Mucosa of descending colon (tissue), 3 donors: ENCODE measurements around the gene OR2H2. TPM values are rescaled to one million over a fixed set of nuclear protein-coding genes. Genes with fewer than 3 reads are reported as not detected.
A peak's percentile ranks its signal among the peaks of the same experiment; 100 is the strongest.

Experiments used
- ATAC-seq: fragments of 200-7000 bp; cut with Tn5 transposase; one replicate; pipeline ENCODE4 v1.9.1; 2020; ENCODE audit warnings: mild to moderate bottlenecking, moderate library complexity
- DNase-seq, 3 donors: peaks; one replicate each; pipeline ENCODE4 v3.0.0-alpha.2; 2020
- H3K36me3 ChIP-seq: fragments of 200-600 bp; one replicate; pipeline ENCODE4 v1.8.0; 2021; ENCODE audit warnings: low read depth, mild to moderate bottlenecking
- H3K4me1 ChIP-seq: fragments of 200-600 bp; one replicate; pipeline ENCODE4 v1.8.0; 2021; ENCODE audit warnings: low read depth, mild to moderate bottlenecking
- H3K4me3 ChIP-seq: fragments of 200-600 bp; one replicate; pipeline ENCODE4 v1.8.0; 2021; ENCODE audit warnings: mild to moderate bottlenecking
- H3K9me3 ChIP-seq: fragments of 200-600 bp; one replicate; pipeline ENCODE4 v1.8.0; 2021; ENCODE audit warnings: mild to moderate bottlenecking
- CTCF ChIP-seq: fragments of 200-600 bp; IDR thresholded peaks from one replicate; pipeline ENCODE4 v1.8.0; 2022; ENCODE audit warnings: antibody characterized with exemption, mild to moderate bottlenecking
- intact Hi-C, 2 donors: fragments of 100-400 bp; cut with DNase I in 1 of 2; cut with micrococcal nuclease in 1 of 2; formaldehyde crosslinking; loops; one replicate each; pipeline versions ENCODE4 v1.11.0 to v1.11.1; 2022; cut with DNase I, micrococcal nuclease
- total RNA-seq, 3 donors: library from RNA; stranded (reverse); fragmentation: NEBNext Ultra II Directional in 2 of 3; extraction: Animal tissue kit (Norgen Biotek cat#: 25700) in 2 of 3; gene quantifications; one replicate each; pipeline versions ENCODE4 v1.2.1 to v1.2.4, GENCODE V29; 2021 to 2023
- donor health status: DM: no; HTN: no; CAD: no; lungs with moderate emphysema.
- donor health status: DM: no; HTN: no; CAD: no.
- donor health status: DM: no; HTN: yes; CAD: no.

Gene OR2H2
- total RNA-seq, 3 donors from 2014 or later = not detected

DNA sequence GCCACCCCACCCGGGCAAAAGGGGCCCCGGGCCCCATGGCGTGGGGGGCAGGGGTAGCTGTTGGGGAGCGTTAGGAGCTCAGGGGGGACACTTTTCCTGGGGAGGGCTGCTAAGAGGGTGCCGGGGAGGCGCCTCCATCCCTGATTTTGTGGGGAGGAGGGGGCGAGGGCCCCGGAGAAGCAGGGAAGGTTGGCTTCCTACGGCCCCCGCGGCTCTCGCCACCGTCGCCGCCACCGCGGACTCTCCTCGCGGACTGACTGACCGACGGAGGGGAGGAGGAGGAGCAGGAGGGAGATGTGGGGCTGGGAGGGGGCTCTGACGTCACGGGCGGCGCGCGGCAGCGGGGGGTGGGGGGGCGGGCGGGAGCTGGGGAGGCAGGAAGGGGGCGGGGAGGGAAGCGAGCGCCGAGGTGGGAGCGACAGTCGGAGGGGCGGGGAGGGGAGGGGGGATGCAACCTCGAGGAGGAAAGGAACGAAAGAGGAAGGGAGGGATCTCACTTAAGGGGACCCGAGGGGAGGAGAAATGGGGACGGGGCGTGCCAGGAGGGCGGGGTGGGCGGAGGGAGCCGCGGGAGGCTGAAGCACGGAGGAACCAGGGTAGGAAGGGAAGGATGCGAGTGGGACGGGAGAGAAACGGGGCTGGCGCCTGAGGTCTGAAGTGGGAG lies 43.0 kb downstream of the OR2H2 start:
- no peaks in the 10 kb centered on the region for H3K9me3 ChIP-seq
- peak; percentile 46 to 72 (median 65) for DNase-seq
- H3K36me3 ChIP-seq = no peaks in the 10 kb centered on the region
- H3K4me1 ChIP-seq = peaks cover 18% of the 10 kb centered on the region
- intact Hi-C loops = no loop called here
- peak; percentile 31 for ATAC-seq
- H3K4me3 ChIP-seq = no peak overlapping the region
- TF ChIP-seq CTCF = no peak

DNA sequence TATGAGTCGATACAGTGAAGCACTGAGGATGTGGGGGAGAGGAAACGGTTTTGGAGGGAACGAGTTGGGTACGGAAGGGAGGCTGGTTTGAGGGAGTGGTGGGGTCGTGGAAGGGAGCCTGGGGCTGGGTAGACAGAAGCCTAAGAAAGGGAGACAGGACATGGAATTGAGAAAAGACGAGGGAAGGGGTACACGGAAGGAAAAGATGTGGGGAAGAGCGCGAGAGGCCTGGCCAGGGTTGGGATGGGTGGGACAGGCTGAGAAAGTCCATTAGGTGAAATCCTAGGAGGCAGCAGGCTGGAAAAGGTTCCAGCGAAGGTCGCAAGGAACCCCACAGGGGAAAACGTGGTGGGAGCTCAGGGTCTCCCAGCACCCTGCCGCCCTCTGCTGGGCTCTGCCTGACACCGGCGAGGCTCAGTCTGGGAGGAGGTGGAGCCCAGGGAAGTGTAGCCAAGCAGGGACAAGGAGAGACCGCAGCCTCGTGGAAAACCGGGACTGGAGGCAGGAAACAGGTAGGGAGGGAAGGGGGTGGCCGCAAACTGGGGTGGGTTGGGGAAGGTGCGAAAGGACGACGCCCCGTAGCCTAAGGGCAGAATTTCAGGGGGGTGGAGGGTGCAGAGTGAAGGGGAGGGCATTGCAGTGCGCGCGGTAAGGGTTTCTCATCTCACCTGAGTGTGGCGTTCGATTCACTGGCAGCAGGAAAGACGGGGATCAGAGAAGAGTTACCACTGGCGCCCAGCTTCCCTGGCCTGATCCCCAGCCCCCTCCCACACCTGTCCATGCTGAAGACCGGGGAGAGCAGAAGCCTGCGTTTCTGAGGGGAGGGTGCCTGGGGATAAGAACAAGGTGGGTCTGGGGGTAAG lies 43.7 kb downstream of the OR2H2 start:
- Histone ChIP-seq H3K4me1 (peaks cover 18% of the 10 kb centered on the region), H3K9me3 (no peaks in the 10 kb centered on the region), H3K4me3 (no peak overlapping the region), H3K36me3 (no peaks in the 10 kb centered on the region)
- peak; percentile 29 for TF ChIP-seq CTCF
- intact Hi-C loops = no loop called here
- peak; percentile 62 for ATAC-seq
- DNase-seq = peak; percentile 75 to 79 (median 77)

DNA sequence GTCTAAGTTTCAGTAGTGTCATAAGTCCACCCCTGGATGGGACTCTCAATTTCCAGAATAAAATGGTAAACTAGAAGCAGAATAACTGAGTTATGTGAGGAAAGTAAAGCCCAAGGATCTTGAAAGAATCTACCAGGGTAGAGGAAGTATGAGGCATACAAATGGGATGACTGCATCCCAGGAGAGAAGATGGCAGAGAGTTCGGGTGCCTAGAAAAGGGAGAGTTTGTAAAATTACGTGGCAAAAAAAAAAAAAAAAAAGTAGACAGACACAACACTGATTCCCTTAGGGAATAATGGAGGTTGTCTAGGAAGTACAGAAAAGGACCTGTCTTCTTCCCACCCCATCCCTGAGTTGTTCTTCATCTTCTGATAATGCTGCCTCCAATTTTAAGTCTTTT lies 44.6 kb downstream of the OR2H2 start:
- intact Hi-C loops = no loop called here
- H3K36me3 ChIP-seq = no peaks in the 10 kb centered on the region
- no peak for TF ChIP-seq CTCF
- H3K9me3 ChIP-seq = no peaks in the 10 kb centered on the region
- no peak overlapping the region for H3K4me3 ChIP-seq
- DNase-seq (no peak), ATAC-seq (no peak)
- H3K4me1 ChIP-seq = peaks cover 18% of the 10 kb centered on the region

DNA sequence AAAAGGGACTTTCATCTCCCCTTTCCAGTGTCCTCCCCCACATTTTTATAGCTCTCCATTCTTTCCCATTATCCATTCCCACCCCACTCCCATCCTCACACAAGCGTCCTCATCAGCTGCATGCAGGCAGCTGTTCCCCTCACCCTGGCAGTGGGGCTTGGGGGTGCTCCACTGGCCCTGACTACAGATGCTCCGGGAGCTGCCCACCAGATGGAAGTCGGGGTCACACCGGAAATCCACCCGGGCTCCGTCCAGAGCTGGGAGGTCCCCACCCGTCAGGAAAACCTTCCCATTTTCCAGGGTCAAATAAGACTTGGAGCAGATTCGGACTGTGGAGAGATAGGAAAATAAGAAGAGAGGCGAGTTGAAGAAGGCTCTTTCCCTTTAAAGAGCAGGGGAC lies 45.4 kb downstream of the OR2H2 start:
- Histone ChIP-seq H3K9me3 (no peaks in the 10 kb centered on the region), H3K4me3 (no peak overlapping the region), H3K4me1 (peaks cover 18% of the 10 kb centered on the region), H3K36me3 (no peaks in the 10 kb centered on the region)
- ATAC-seq = no peak
- no peak for DNase-seq
- intact Hi-C loops = no loop called here
- TF ChIP-seq CTCF = no peak

DNA sequence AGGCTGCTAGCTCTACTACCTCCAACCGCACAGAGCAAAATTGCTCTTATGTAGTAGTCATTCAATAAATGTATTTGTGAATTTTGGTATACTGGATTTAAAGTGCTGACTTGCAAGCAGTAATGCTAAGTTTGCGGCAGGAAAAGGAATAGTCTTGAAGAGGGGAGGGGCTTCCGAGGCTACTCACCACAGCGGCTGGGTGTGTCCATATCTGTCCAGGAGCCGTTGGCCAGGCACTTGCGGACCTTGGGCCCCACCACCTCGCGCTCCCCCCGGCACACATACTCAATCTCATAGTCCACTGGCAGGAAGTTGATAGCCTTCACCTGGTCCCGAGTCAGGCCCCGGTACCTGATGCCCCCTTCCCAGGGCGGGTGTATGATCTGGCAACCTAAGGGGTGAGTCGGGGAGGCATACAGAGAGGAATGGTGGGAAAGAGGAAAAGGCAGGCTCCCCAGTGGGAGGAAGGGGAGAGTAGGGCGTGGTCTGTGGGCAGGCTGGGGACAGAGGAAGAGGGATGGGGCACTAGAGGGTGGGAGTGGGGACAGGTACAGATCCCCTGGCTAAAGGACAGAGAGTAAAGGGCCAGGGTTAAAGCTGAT lies 46.4 kb downstream of the OR2H2 start:
- H3K4me1 ChIP-seq = peaks cover 18% of the 10 kb centered on the region
- no peak overlapping the region for H3K4me3 ChIP-seq
- H3K36me3 ChIP-seq = no peaks in the 10 kb centered on the region
- ATAC-seq (no peak), DNase-seq (no peak)
- TF ChIP-seq CTCF = no peak
- H3K9me3 ChIP-seq = no peaks in the 10 kb centered on the region
- intact Hi-C loops = no loop called here
